ENCODE measurements around the gene APOL6. TPM values are rescaled to one million over a fixed set of nuclear protein-coding genes. Genes with fewer than 3 reads are reported as not detected.

APOL6 gene, protein sequence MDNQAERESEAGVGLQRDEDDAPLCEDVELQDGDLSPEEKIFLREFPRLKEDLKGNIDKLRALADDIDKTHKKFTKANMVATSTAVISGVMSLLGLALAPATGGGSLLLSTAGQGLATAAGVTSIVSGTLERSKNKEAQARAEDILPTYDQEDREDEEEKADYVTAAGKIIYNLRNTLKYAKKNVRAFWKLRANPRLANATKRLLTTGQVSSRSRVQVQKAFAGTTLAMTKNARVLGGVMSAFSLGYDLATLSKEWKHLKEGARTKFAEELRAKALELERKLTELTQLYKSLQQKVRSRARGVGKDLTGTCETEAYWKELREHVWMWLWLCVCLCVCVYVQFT
- 10 to 100 TPM in 1 of 2 donors, 1 to 10 TPM in 1; 8.7 to 14.6 TPM for total RNA-seq

DNA sequence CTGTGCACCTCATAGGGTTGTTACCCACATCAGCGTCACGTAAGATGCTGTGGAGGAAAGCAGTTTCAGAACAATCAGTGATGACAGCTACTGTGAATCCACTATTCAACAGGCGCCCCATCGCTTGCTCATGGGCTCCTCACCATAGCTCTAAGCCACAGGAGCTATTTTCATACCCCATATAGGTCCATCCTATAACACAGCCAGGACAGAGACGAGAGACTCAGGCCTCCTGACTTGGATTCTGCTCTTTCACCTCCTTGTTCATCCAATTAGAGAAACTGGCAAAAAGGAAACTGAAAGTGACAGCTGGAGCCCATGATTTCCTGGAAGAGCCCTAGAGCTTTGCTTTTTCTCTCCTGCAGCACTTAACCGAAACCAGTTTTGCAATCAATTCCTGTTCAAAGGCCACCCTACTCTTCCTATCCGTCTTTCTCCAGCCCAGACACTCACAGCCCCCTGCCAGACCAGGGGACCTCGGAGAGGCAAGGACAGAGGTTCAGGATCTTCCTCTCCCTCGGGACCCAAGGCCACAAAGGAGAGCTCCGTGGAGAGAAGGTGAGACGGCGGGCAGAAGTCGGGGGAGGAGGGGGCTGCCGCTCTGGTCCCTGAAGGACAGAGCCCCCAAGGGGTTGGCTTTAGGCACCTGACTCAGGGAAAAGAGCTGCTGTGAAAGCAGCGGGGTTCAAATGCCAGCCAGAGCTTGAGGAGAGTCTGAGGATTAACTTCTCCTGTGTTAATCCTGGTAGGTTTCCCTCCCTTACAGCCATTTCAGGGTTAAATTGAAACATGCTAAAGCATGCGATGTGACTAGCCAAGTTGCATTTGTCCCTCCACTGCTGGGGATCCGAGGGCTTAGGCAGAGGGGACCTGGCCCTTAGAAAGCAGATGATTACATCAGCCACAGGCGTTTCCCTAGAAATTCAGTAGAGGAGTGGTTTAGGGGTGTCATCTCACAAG, at the start of gene APOL6:
TSS of gene APOL6 (plus strand) at position 381 of the 960 bp plus-strand sequence. CDS start 7,980 bp downstream, outside the sequence.
- H3K27ac ChIP-seq: peak within 1 kb of the TSS; percentile 82 to 87
- H3K36me3 ChIP-seq: no peaks in the 10 kb centered on the region
- H3K4me1 ChIP-seq (replicated peaks): no peaks in the 10 kb centered on the region
- H3K9me3 ChIP-seq: no peaks in the 10 kb centered on the region
- DNase-seq (ENCODE audit: low spot score): peak; percentile 58
- H3K27me3 ChIP-seq (replicated peaks; ENCODE audit: insufficient read depth): no peaks in the 10 kb centered on the region
- 8% methylated on average over 18 of the region's 18 CpGs for WGBS
- peak within 1 kb of the TSS; percentile 44 to 63 for H3K4me3 ChIP-seq
- intact Hi-C loops (cut with DNase I): no loop called here
- TF ChIP-seq POLR2A (IDR thresholded peaks at IDR 0.05) (no peak), POLR2AphosphoS5 (IDR thresholded peaks at IDR 0.05) (peak; percentile 78)
- TF ChIP-seq, protein P1, sequence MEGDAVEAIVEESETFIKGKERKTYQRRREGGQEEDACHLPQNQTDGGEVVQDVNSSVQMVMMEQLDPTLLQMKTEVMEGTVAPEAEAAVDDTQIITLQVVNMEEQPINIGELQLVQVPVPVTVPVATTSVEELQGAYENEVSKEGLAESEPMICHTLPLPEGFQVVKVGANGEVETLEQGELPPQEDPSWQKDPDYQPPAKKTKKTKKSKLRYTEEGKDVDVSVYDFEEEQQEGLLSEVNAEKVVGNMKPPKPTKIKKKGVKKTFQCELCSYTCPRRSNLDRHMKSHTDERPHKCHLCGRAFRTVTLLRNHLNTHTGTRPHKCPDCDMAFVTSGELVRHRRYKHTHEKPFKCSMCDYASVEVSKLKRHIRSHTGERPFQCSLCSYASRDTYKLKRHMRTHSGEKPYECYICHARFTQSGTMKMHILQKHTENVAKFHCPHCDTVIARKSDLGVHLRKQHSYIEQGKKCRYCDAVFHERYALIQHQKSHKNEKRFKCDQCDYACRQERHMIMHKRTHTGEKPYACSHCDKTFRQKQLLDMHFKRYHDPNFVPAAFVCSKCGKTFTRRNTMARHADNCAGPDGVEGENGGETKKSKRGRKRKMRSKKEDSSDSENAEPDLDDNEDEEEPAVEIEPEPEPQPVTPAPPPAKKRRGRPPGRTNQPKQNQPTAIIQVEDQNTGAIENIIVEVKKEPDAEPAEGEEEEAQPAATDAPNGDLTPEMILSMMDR (IDR thresholded peaks at IDR 0.05): peak in 1 of 4 experiments; percentile 6

DNA sequence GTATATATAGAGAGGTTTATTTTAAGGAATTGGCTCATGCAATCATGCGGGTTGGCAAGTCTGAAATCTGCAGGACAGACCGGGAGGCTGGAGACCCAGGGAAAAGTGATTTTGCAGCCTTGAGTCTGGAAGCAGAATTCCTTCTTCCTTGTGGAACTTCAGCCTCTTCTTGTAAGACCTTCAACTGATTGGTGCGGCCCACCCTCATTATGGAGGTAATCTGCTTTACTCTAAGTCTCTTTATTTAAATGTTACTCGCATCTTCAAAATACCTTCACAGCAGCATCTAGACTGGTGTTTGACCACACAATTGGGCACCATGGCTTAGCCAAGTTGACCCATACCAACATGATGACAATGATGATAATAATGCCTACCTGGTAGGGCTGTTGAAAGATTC, 48.9 kb upstream of the APOL6 start:
- H3K27me3 ChIP-seq (replicated peaks; ENCODE audit: insufficient read depth): no peaks in the 10 kb centered on the region
- 91% methylated on average over 4 of the region's 4 CpGs for WGBS

DNA sequence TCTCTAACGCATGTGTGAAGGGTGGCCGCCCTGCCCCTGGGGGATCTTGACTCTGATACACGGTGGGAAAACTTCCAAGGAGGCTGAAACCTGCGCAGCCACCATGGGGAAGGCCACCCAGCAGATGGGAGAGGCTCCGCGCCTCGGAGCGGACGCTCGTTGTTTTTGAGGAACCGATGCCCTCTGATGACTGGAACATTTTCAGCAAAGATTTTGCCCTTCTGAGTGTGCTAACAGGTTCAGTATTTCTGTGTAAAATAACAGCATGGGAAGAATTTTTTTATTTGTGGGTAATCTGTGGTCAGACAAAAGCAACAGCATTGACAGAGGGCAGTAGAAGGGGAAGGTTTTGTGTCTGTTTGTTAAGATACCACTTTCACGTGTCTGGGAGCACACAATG, 47.8 kb upstream of the APOL6 start:
- Histone ChIP-seq H3K9me3 (no peaks in the 10 kb centered on the region), H3K27me3 (replicated peaks; ENCODE audit: insufficient read depth) (no peaks in the 10 kb centered on the region), H3K36me3 (no peaks in the 10 kb centered on the region), H3K27ac (no peak overlapping the region), H3K4me1 (replicated peaks) (no peaks in the 10 kb centered on the region), H3K4me3 (no peak overlapping the region)
- no peak for DNase-seq (ENCODE audit: low spot score)
- TF ChIP-seq POLR2A (IDR thresholded peaks at IDR 0.05) (no peak), POLR2AphosphoS5 (IDR thresholded peaks at IDR 0.05) (no peak)
- TF ChIP-seq, protein P1 (IDR thresholded peaks at IDR 0.05): no peak
- 57% methylated on average over 12 of the region's 12 CpGs for WGBS
- intact Hi-C loops (cut with DNase I): no loop called here

More for the DNA sequence above, 48.9 kb upstream of the APOL6 start:
- TF ChIP-seq, protein P1 (IDR thresholded peaks at IDR 0.05): no peak
- TF ChIP-seq POLR2AphosphoS5 (IDR thresholded peaks at IDR 0.05) (no peak), POLR2A (IDR thresholded peaks at IDR 0.05) (no peak)
- Histone ChIP-seq H3K4me1 (replicated peaks) (no peaks in the 10 kb centered on the region), H3K36me3 (no peaks in the 10 kb centered on the region), H3K9me3 (no peaks in the 10 kb centered on the region), H3K4me3 (no peak overlapping the region), H3K27ac (no peak overlapping the region)
- DNase-seq (ENCODE audit: low spot score): no peak
- intact Hi-C loops (cut with DNase I): no loop called here

DNA sequence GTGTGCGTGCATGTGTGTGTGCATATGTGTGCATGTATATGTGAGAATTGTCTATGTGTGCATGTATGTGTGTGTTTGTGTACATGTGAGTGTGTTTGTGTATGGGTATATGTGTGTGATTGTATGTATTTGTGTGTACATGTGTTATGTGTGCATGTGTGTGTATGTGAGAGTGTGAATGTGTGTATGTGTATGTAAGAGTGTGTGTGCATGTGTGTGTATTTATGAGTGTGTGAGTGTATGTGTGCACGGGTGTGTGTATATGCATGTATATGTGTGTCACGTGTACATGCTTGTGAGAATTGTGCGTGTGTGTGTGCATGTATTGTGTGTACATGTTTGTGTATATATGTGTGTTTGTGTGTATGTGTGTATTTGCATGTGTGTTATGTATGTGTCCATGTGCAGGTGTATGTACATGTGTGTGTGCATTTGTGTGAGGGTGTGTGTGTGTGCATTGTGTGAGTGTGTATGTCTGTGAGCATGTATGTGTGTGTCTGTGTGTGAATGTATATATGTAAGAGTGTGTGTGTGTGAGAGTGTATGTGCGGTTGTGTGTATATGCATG, 47.1 kb upstream of the APOL6 start:
- no peaks in the 10 kb centered on the region for H3K27me3 ChIP-seq (replicated peaks; ENCODE audit: insufficient read depth)
- TF ChIP-seq POLR2A (IDR thresholded peaks at IDR 0.05): no peak
- TF ChIP-seq POLR2AphosphoS5 (IDR thresholded peaks at IDR 0.05): no peak
- TF ChIP-seq, protein P1 (IDR thresholded peaks at IDR 0.05): no peak
- no peak for DNase-seq (ENCODE audit: low spot score)
- no peaks in the 10 kb centered on the region for H3K36me3 ChIP-seq
- no peaks in the 10 kb centered on the region for H3K9me3 ChIP-seq
- H3K4me3 ChIP-seq: no peak overlapping the region
- H3K27ac ChIP-seq: no peak overlapping the region
- WGBS: 96% methylated on average over 5 of the region's 5 CpGs
- intact Hi-C loops (cut with DNase I): no loop called here
- H3K4me1 ChIP-seq (replicated peaks): no peaks in the 10 kb centered on the region

All from prostate gland (tissue), 2 donors.